Stimulated activated CD4-positive, alpha-beta T cell treated with anti-CD3 and anti-CD28 coated beads, Interleukin-1b, Interleukin-23, amount 100 ng/mL, for 4 hours (primary cell): ENCODE data around the gene ZPBP2.
"Not testable (repeated sequence)": the region's sequence is repeated elsewhere in the genome, so short reads cannot be mapped to it uniquely, and the experiment has no call there.

Source experiments
- DNase-seq, 2 donors: peaks; one replicate each; pipeline ENCODE4 v3.0.0-alpha.2; 2020; ENCODE audit warnings: low read depth in 2 of 2

The ZPBP2 gene

GRCh38 chr17:39855911-39856649 lies 11.9 kb upstream of the ZPBP2 start:
- DNase-seq = not testable (repeated sequence)

- DNase-seq = no peak
These were observed 6.8 kb upstream of the ZPBP2 start for GRCh38 chr17:39861235-39861634.

GRCh38 chr17:39863244-39863917 lies 4.6 kb upstream of the ZPBP2 start:
- DNase-seq = no peak

GRCh38 chr17:39863918-39864746 lies 3.9 kb upstream of the ZPBP2 start, which contains the start of gene IKZF3:
Gene IKZF3 (minus strand): TSS chr17:39864312. CDS start chr17:39864126, 186 bp downstream.
- peak; percentile 67 to 70 for DNase-seq

- no peak for DNase-seq
These were observed 1.8 kb upstream of the ZPBP2 start for GRCh38 chr17:39866013-39866730.

GRCh38 chr17:39867084-39867879 lies 720 bp upstream of the ZPBP2 start:
- DNase-seq = peak; percentile 42 to 53

GRCh38 chr17:39868554-39868942 lies 546 bp downstream of the ZPBP2 start:
- no peak for DNase-seq

- DNase-seq = no peak
These were observed 2.8 kb downstream of the ZPBP2 start for GRCh38 chr17:39870776-39871175.

GRCh38 chr17:39871801-39872200 lies 3.8 kb downstream of the ZPBP2 start:
- DNase-seq = no peak

GRCh38 chr17:39872751-39873150 lies 4.7 kb downstream of the ZPBP2 start:
- no peak for DNase-seq

GRCh38 chr17:39886102-39886501 lies 18.1 kb downstream of the ZPBP2 start:
- not testable (repeated sequence) for DNase-seq

- no peak for DNase-seq
These were observed 19.1 kb downstream of the ZPBP2 start for GRCh38 chr17:39887078-39887477.

GRCh38 chr17:39889200-39889599 lies 21.2 kb downstream of the ZPBP2 start:
- DNase-seq = no peak

- DNase-seq = no peak
These were observed 26.8 kb downstream of the ZPBP2 start for GRCh38 chr17:39894681-39895376.

GRCh38 chr17:39898088-39898487 lies 30.1 kb downstream of the ZPBP2 start:
- no peak for DNase-seq

- DNase-seq = no peak
These were observed 31.2 kb downstream of the ZPBP2 start for GRCh38 chr17:39899215-39899614.

- not testable (repeated sequence) for DNase-seq
These were observed 34.0 kb downstream of the ZPBP2 start for GRCh38 chr17:39902027-39902426.

- DNase-seq = no peak
These were observed 35.3 kb downstream of the ZPBP2 start for GRCh38 chr17:39903158-39903884.

- DNase-seq = no peak
These were observed 36.9 kb downstream of the ZPBP2 start for GRCh38 chr17:39904990-39905288.
